Testis (tissue), 3 donors: ENCODE data around the gene RASAL2. TPM values are rescaled to one million over a fixed set of nuclear protein-coding genes. Genes with fewer than 3 reads are reported as not detected.
"Not testable (repeated sequence)": the region's sequence is repeated elsewhere in the genome, so short reads cannot be mapped to it uniquely, and the experiment has no call there.

Experiments used
- DNase-seq: peaks from one replicate; pipeline ENCODE4 v3.0.0-alpha.2; 2019
- H3K27ac ChIP-seq, 2 donors: fragments of 200-600 bp; sonication (generic); one replicate each; pipeline ENCODE4 v1.5.1; 2019
- H3K27me3 ChIP-seq: fragments of 200-600 bp; sonication (generic); one replicate; pipeline ENCODE4 v1.5.1; 2019
- H3K36me3 ChIP-seq: fragments of 200-600 bp; sonication (generic); one replicate; pipeline ENCODE4 v1.5.1; 2017; ENCODE audit warnings: low read depth; ENCODE audit errors: missing control alignments
- H3K4me1 ChIP-seq: fragments of 200-600 bp; sonication (generic); one replicate; pipeline ENCODE4 v1.5.1; 2019
- H3K4me3 ChIP-seq, 2 donors: fragments of 200-600 bp; sonication (generic); one replicate each; pipeline ENCODE4 v1.5.1; 2017 to 2019
- H3K9me3 ChIP-seq: fragments of 200-600 bp; sonication (generic); one replicate; pipeline ENCODE4 v1.5.1; 2017
- CTCF ChIP-seq, 3 experiments: fragments of 450-650 bp in 2 of 3; fragments of 200-600 bp in 1 of 3; sonication (generic) in 1 of 3; IDR thresholded peaks; one replicate each; pipeline ENCODE4 v1.5.1; 2016 to 2019; ENCODE audit warnings: antibody characterized with exemption in 3 of 3, mild to moderate bottlenecking in 2 of 3, moderate library complexity in 1 of 3
- POLR2A ChIP-seq: fragments of 450-650 bp; IDR thresholded peaks from one replicate; pipeline ENCODE4 v1.6.1; 2017; ENCODE audit warnings: antibody characterized with exemption, mild to moderate bottlenecking, moderate library complexity
- WGBS, 2 donors: methylation state at CpG; one replicate each; pipeline ENCODE4 v1.1.5; 2018; 5-methylcytosine and 5-hydroxymethylcytosine counted together
- intact Hi-C: fragments of 100-400 bp; cut with DNase I; formaldehyde crosslinking; loops from one replicate; pipeline ENCODE4 v1.15.1; 2023; ENCODE audit warnings: low total_unique reads
- polyA plus RNA-seq: library from polyadenylated mRNA; stranded (reverse); fragments of 350-450 nt; fragmentation: Illumina TruSeq; extraction: RNeasy Lipid Tissue Mini Kit (QIAGEN cat#74804); gene quantifications from one replicate; pipeline ENCODE4 v1.2.3, GENCODE V29; 2014; ENCODE audit warnings: low read depth, low replicate concordance; ENCODE audit not compliant: insufficient read depth
- total RNA-seq, 2 donors: library from RNA; depleted of rRNA; stranded (reverse); fragments of >200 nt; gene quantifications; one replicate each; pipeline ENCODE4 v1.2.3, GENCODE V29; 2016

The RASAL2 gene
- total and polyA plus RNA-seq, 3 donors from 2014 or later: 25.9 to 41.7 (median 39.6) TPM

- 94 to 98% methylated on average over 10 of the region's 10 CpGs for WGBS, 2 donors
- TF ChIP-seq CTCF (IDR thresholded peaks at IDR 0.05): no peak
- TF ChIP-seq POLR2A: no peak
- intact Hi-C loops: no loop called here
- H3K36me3 ChIP-seq: no peaks in the 10 kb centered on the region
- DNase-seq: peak; percentile 8
- H3K9me3 ChIP-seq: no peaks in the 10 kb centered on the region
- no peaks in the 10 kb centered on the region for H3K4me1 ChIP-seq
- H3K27ac ChIP-seq: no peak overlapping the region
- no peaks in the 10 kb centered on the region for H3K27me3 ChIP-seq
- H3K4me3 ChIP-seq: no peak overlapping the region
These were observed 407.1 kb downstream of the RASAL2 start for GRCh38 chr1:178500936-178501554.

GRCh38 chr1:178501705-178502329, 407.9 kb downstream of the RASAL2 start:
- H3K36me3 ChIP-seq: no peaks in the 10 kb centered on the region
- no peak for TF ChIP-seq POLR2A
- TF ChIP-seq CTCF (IDR thresholded peaks at IDR 0.05): peak; percentile 43 to 83 (median 61)
- intact Hi-C loops: no loop called here
- no peaks in the 10 kb centered on the region for H3K9me3 ChIP-seq
- H3K4me3 ChIP-seq: no peak overlapping the region
- peak; percentile 79 for DNase-seq
- H3K27me3 ChIP-seq: no peaks in the 10 kb centered on the region
- no peak overlapping the region for H3K27ac ChIP-seq
- 31 to 36% methylated on average over 5 of the region's 5 CpGs for WGBS, 2 donors
- no peaks in the 10 kb centered on the region for H3K4me1 ChIP-seq

DNA sequence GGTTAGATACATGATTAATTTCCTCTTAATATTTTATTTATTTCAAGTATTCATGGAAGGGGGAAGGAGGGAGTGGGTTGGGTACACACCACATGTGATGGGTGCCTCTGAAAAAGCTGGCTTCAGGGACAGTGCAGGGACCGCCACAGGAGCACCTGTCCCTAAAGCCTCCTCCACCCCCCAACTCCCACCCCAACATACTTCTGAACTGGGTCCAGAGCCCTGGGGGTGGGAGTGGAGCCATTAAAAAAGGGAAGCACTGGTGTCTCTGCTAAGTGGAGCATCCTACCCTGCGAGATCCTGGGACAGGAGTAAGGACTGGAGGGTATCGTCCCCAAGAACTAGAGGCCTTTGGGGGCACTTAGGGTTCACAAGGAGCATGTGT, 408.4 kb downstream of the RASAL2 start:
- Histone ChIP-seq H3K27ac (no peak overlapping the region), H3K4me3 (no peak overlapping the region), H3K27me3 (no peaks in the 10 kb centered on the region), H3K4me1 (no peaks in the 10 kb centered on the region), H3K9me3 (no peaks in the 10 kb centered on the region), H3K36me3 (no peaks in the 10 kb centered on the region)
- WGBS, 2 donors: 93 to 98% methylated on average over 3 of the region's 3 CpGs
- TF ChIP-seq CTCF (IDR thresholded peaks at IDR 0.05) (no peak), POLR2A (no peak)
- intact Hi-C loops: no loop called here
- DNase-seq: peak; percentile 9

DNA sequence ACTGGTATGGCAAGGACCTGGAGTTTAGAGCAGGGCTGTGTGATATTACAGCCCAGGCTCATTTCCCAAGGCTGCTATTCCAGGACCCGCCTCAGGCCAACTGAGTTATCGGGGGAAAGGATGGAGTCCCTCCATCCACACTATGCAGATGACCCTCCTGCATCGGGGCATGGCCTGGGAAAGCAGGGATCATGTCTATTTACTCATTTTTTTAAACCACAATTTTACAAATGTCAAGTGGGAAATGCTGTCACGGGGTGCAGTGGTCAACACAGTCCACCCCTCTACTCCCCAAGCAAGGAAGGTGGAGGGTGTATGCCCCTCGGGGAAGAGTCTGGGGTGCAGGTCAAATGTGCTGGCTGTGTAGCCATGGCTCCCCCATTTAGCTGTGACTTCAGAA, 409.0 kb downstream of the RASAL2 start:
- Histone ChIP-seq H3K27ac (no peak overlapping the region), H3K27me3 (no peaks in the 10 kb centered on the region), H3K9me3 (no peaks in the 10 kb centered on the region), H3K4me3 (no peak overlapping the region), H3K4me1 (no peaks in the 10 kb centered on the region), H3K36me3 (no peaks in the 10 kb centered on the region)
- intact Hi-C loops: no loop called here
- WGBS, 2 donors: 90 to 93% methylated on average over 5 of the region's 5 CpGs
- DNase-seq: no peak
- TF ChIP-seq POLR2A (no peak), CTCF (IDR thresholded peaks at IDR 0.05) (no peak)

GRCh38 chr1:178503316-178503715, 409.4 kb downstream of the RASAL2 start:
- H3K9me3 ChIP-seq, intact Hi-C loops, DNase-seq, H3K27ac ChIP-seq, H3K4me3 ChIP-seq, H3K27me3 ChIP-seq, H3K4me1 ChIP-seq, H3K36me3 ChIP-seq: not testable (repeated sequence)
- WGBS, 2 donors: 91 to 99% methylated on average over 14 of the region's 14 CpGs
